ENCODE measurements around the gene FLT4.

DNA sequence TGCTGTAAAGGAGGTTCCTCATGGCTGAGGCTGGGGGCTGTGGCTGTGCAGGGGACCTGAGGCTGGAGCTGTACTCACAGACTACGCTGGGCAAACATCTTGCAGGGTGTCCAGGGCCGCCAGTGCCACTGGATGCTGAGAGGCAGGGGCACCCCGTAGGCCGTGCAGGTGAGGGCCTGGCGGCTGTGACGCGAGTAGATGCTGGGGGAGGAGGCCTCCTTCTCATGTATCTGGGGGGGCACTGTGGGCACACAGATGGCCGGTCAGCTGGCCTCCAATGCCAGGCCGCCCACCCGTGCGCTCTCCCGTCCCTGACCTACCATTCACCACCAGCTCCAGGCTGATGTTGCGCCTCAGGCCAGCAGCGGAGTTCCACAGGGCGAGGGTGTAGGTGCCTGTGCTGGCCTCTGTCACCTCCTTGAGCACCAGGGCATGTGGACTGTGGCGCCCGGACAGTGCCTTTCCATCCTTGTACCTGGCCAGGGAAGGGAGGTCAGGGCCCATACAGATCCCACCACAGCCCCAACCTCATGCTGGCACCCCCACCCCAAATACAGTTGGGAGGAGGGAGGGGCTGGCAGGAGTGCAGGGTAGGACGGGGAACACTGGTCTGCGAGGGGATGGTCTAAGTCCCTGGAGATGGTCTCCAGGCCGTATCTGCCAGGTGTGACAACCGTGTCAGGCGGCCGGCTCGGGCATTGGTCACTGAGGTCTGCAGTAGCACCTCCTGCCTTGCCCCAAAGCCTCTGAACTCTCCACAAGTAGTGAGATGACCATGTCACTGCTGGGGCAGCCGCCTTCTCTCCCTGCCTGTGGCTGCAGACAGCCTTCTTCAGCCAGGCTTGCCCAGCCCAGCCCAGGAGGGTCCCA, 23.4 kb downstream of the FLT4 start:
- TF ChIP-seq, protein P1, sequence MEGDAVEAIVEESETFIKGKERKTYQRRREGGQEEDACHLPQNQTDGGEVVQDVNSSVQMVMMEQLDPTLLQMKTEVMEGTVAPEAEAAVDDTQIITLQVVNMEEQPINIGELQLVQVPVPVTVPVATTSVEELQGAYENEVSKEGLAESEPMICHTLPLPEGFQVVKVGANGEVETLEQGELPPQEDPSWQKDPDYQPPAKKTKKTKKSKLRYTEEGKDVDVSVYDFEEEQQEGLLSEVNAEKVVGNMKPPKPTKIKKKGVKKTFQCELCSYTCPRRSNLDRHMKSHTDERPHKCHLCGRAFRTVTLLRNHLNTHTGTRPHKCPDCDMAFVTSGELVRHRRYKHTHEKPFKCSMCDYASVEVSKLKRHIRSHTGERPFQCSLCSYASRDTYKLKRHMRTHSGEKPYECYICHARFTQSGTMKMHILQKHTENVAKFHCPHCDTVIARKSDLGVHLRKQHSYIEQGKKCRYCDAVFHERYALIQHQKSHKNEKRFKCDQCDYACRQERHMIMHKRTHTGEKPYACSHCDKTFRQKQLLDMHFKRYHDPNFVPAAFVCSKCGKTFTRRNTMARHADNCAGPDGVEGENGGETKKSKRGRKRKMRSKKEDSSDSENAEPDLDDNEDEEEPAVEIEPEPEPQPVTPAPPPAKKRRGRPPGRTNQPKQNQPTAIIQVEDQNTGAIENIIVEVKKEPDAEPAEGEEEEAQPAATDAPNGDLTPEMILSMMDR (IDR thresholded peaks at IDR 0.05), result no peak
- TF ChIP-seq POLR2A (IDR thresholded peaks at IDR 0.05), result no peak
